ENCODE measurements around the gene PRTN3. TPM values are rescaled to one million over a fixed set of nuclear protein-coding genes. Genes with fewer than 3 reads are reported as not detected.

The PRTN3 gene
- polyA plus RNA-seq, 1 experiment: not detected

DNA sequence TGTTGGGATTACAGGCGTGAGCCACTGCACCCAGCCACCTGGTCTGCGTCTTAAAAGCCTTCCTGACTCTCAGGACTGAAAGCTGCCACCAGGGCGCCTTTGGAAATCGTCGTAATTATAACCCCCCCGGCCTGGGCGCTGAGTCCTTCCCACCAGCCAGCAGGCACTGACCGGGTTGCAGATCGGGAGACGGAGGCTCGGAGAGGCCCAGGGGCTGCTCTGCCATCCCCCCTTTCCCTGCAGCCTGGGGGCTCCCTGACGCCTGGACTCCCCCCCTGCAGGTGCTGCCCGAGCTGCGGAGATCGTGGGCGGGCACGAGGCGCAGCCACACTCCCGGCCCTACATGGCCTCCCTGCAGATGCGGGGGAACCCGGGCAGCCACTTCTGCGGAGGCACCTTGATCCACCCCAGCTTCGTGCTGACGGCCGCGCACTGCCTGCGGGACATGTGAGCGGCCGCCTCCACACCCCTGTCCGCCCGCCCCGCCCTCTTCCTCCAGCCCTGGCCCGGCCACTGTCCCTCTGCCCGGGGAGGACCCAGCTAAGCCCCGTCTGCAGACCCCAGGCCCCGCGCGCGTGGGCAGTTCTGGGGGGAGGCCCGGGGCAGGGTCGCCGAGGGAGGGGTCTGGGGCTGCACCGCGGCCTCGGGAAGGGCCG, 2.5 kb downstream of the PRTN3 start:
- Histone ChIP-seq H3K4me3 (ENCODE audit: low read depth, low read length) (no peak overlapping the region), H3K27ac (ENCODE audit: low read depth, low read length) (no peak overlapping the region), H3K9me3 (ENCODE audit: control insufficient read depth, insufficient read depth, low read length) (no peaks in the 10 kb centered on the region; the same call in 1 of the 2 replicates), H3K27me3 (ENCODE audit: control insufficient read depth, insufficient read depth, low read length) (peaks cover 22% of the 10 kb centered on the region)
- CTCF ChIA-PET: interaction anchor here (0.6 kb wide), 1 partner anchor 157 kb away, joined by 7 read pairs; the partner anchor contains the start of gene GRIN3B
- TF ChIP-seq, protein P1, sequence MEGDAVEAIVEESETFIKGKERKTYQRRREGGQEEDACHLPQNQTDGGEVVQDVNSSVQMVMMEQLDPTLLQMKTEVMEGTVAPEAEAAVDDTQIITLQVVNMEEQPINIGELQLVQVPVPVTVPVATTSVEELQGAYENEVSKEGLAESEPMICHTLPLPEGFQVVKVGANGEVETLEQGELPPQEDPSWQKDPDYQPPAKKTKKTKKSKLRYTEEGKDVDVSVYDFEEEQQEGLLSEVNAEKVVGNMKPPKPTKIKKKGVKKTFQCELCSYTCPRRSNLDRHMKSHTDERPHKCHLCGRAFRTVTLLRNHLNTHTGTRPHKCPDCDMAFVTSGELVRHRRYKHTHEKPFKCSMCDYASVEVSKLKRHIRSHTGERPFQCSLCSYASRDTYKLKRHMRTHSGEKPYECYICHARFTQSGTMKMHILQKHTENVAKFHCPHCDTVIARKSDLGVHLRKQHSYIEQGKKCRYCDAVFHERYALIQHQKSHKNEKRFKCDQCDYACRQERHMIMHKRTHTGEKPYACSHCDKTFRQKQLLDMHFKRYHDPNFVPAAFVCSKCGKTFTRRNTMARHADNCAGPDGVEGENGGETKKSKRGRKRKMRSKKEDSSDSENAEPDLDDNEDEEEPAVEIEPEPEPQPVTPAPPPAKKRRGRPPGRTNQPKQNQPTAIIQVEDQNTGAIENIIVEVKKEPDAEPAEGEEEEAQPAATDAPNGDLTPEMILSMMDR (IDR thresholded peaks at IDR 0.05; ENCODE audit: low read depth, low read length): peak; percentile 5; the same call in 1 of the 2 replicates
- no peak for DNase-seq (ENCODE audit: low read depth, low spot score)
- POLR2A ChIA-PET: no interaction called here

GRCh38 chr19:843836-844545, 3.2 kb downstream of the PRTN3 start:
- Histone ChIP-seq H3K4me3 (ENCODE audit: low read depth, low read length) (no peak overlapping the region), H3K27me3 (ENCODE audit: control insufficient read depth, insufficient read depth, low read length) (peaks cover 26% of the 10 kb centered on the region), H3K27ac (ENCODE audit: low read depth, low read length) (no peak overlapping the region), H3K9me3 (ENCODE audit: control insufficient read depth, insufficient read depth, low read length) (no peaks in the 10 kb centered on the region; the same call in 1 of the 2 replicates)
- TF ChIP-seq, protein P1 (IDR thresholded peaks at IDR 0.05; ENCODE audit: low read depth, low read length): no peak
- ChIA-PET CTCF (no interaction called here), POLR2A (interaction anchor here (0.6 kb wide), 2 partner anchors 33 to 40 kb away, joined by 3 read pairs; no protein-coding TSS in a partner anchor)
- DNase-seq (ENCODE audit: low read depth, low spot score): no peak

DNA sequence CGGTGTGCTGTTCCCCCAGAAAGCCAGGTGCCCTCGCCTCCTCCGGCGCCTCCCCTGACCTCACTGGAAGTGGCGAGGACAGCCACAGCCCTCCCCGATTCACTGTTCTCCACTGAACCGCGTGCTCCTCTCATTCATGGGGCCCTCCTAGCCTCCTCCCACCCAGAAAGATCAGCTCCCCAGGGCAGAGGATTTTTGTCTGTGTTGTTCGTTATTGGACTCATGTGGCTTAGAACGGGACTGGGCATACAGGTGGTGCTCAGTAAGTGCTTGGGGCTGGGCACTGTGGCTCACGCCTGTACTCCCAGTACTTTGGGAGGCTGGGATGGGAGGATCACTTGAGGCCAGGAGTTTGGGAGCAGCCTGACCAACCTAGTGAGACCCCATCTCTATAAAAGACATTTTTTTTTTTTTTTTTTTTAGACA, 3.8 kb downstream of the PRTN3 start:
- TF ChIP-seq, protein P1 (IDR thresholded peaks at IDR 0.05; ENCODE audit: low read depth, low read length): no peak
- ChIA-PET POLR2A (interaction anchor here (0.6 to 0.7 kb wide), 3 partner anchors 32 to 51 kb away, joined by 3 read pairs; no protein-coding TSS in a partner anchor), CTCF (no interaction called here)
- no peak overlapping the region for H3K27ac ChIP-seq (ENCODE audit: low read depth, low read length)
- H3K27me3 ChIP-seq (ENCODE audit: control insufficient read depth, insufficient read depth, low read length): peaks cover 26% of the 10 kb centered on the region
- no peak for DNase-seq (ENCODE audit: low read depth, low spot score)
- no peak overlapping the region for H3K4me3 ChIP-seq (ENCODE audit: low read depth, low read length)
- H3K9me3 ChIP-seq (ENCODE audit: control insufficient read depth, insufficient read depth, low read length): no peaks in the 10 kb centered on the region; the same call in 1 of the 2 replicates

- H3K4me3 ChIP-seq (ENCODE audit: low read depth, low read length): no peak overlapping the region
- POLR2A ChIA-PET: interaction anchor here (0.6 kb wide), 1 partner anchor 44 kb away, joined by 13 read pairs; no protein-coding TSS in a partner anchor
- H3K27me3 ChIP-seq (ENCODE audit: control insufficient read depth, insufficient read depth, low read length): peaks cover 26% of the 10 kb centered on the region
- no peaks in the 10 kb centered on the region; the same call in 1 of the 2 replicates for H3K9me3 ChIP-seq (ENCODE audit: control insufficient read depth, insufficient read depth, low read length)
- TF ChIP-seq, protein P1 (IDR thresholded peaks at IDR 0.05; ENCODE audit: low read depth, low read length): no peak
- DNase-seq (ENCODE audit: low read depth, low spot score): no peak
- no peak overlapping the region for H3K27ac ChIP-seq (ENCODE audit: low read depth, low read length)
- CTCF ChIA-PET: interaction anchor here (1.1 kb wide), 1 partner anchor 76 kb away, joined by 5 read pairs; no protein-coding TSS in a partner anchor
Observed at GRCh38 chr19:845707-846521, 5.1 kb downstream of the PRTN3 start.

Measured in AG04450 (cell line).